ENCODE results near the gene TBC1D1. TPM values are rescaled to one million over a fixed set of nuclear protein-coding genes. Genes with fewer than 3 reads are reported as not detected.

The TBC1D1 gene
- total RNA-seq, 4 donors from 2014 or later, result 206 to 258 (median 221) TPM

DNA sequence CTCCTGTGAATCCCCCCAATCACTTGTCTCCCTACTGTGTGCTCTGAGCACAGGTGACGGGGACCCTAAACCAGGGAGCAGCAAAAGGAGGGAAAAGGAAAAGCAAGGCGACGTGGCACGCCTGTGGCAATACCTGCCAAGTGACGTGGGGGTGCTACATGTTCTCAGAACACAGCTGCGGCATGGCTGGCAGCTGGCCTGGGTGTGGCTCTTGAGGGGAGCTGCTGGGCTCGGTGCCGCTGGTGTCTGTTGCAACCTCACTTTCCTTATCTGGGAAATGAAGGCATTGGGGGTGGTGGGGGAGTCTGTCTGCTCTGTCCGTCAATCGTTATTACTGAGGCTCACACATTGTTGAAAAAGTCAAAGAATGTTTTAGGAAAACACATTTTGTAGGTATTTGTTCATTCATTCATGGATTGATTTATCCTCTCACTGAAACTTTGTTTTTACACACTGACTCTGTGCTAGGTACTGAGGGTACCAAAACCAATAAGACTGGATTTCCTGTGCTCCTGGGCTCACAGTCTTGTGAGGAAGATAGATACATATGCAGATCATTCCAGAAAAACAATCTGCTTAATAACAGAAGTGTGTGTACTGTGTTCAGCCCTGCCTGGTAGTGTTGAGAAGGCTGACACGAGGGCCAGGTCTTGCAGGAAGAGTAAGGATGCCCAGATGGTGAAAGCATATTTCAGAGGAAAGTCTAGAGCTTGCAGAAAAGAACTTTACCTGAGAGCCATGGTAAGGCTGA is 286.9 kb downstream of the TBC1D1 start:
- peaks cover 10 to 16% (median 12%) of the 10 kb centered on the region in 4 donors for H3K4me1 ChIP-seq
- no peak for DNase-seq (ENCODE audit: extremely low spot score)
- TF ChIP-seq POLR2AphosphoS5 (IDR thresholded peaks at IDR 0.05), result peak; percentile 11 to 18
- TF ChIP-seq EP300 (IDR thresholded peaks at IDR 0.05), result no peak
- no peak for TF ChIP-seq POLR2A (IDR thresholded peaks at IDR 0.05; ENCODE audit: low read depth)
- no peak overlapping the region for H3K4me3 ChIP-seq
- no peaks in the 10 kb centered on the region for H3K9me3 ChIP-seq
- H3K36me3 ChIP-seq, result no peaks in the 10 kb centered on the region
- intact Hi-C loops (cut with DNase I), result loop anchor here (2.0 to 5.0 kb wide), 2 partner anchors 111 to 141 kb away; no protein-coding TSS in a partner anchor
- 74% methylated on average over 11 of the region's 11 CpGs for WGBS
- no peaks in the 10 kb centered on the region for H3K27me3 ChIP-seq
- H3K27ac ChIP-seq (replicated peaks in 1 of 4), result peak overlapping the region in 3 of 4 donors; percentile 6 to 43 (median 19)

- no peaks in the 10 kb centered on the region for H3K9me3 ChIP-seq
- H3K27me3 ChIP-seq, result no peaks in the 10 kb centered on the region
- H3K36me3 ChIP-seq, result no peaks in the 10 kb centered on the region
- intact Hi-C loops (cut with DNase I), result loop anchor here (2.0 to 5.0 kb wide), 2 partner anchors 111 to 140 kb away; no protein-coding TSS in a partner anchor
- H3K27ac ChIP-seq (replicated peaks in 1 of 4), result no peak overlapping the region
- peaks cover 10 to 16% (median 12%) of the 10 kb centered on the region in 4 donors for H3K4me1 ChIP-seq
- no peak overlapping the region for H3K4me3 ChIP-seq
- no peak for DNase-seq (ENCODE audit: extremely low spot score)
- 61% methylated on average over 8 of the region's 8 CpGs for WGBS
- TF ChIP-seq EP300 (IDR thresholded peaks at IDR 0.05), result no peak
- no peak for TF ChIP-seq POLR2AphosphoS5 (IDR thresholded peaks at IDR 0.05)
- no peak for TF ChIP-seq CTCF (IDR thresholded peaks at IDR 0.05)
- TF ChIP-seq POLR2A (IDR thresholded peaks at IDR 0.05; ENCODE audit: low read depth), result no peak
Measured at GRCh38 chr4:38178392-38178995, 287.6 kb downstream of the TBC1D1 start.

GRCh38 chr4:38179690-38180377 is 288.9 kb downstream of the TBC1D1 start:
- H3K9me3 ChIP-seq, result no peaks in the 10 kb centered on the region
- peak; percentile 94 for DNase-seq (ENCODE audit: extremely low spot score)
- H3K4me1 ChIP-seq, result peaks cover 10 to 16% (median 12%) of the 10 kb centered on the region in 4 donors
- no peaks in the 10 kb centered on the region for H3K27me3 ChIP-seq
- intact Hi-C loops (cut with DNase I), result loop anchor here (1.0 to 5.0 kb wide), 4 partner anchors 113 to 552 kb away; no protein-coding TSS in a partner anchor
- H3K36me3 ChIP-seq, result no peaks in the 10 kb centered on the region
- H3K4me3 ChIP-seq, result no peak overlapping the region
- 43% methylated on average over 5 of the region's 6 CpGs for WGBS
- H3K27ac ChIP-seq (replicated peaks in 1 of 4), result peak overlapping the region in 3 of 4 donors; percentile 55 to 57 (median 56)
- TF ChIP-seq EP300 (IDR thresholded peaks at IDR 0.05), result no peak
- peak; percentile 86 to 94 (median 93) for TF ChIP-seq CTCF (IDR thresholded peaks at IDR 0.05)
- peak; percentile 10 for TF ChIP-seq POLR2A (IDR thresholded peaks at IDR 0.05; ENCODE audit: low read depth)
- TF ChIP-seq POLR2AphosphoS5 (IDR thresholded peaks at IDR 0.05), result peak in 1 of 2 donors; percentile 8

DNA sequence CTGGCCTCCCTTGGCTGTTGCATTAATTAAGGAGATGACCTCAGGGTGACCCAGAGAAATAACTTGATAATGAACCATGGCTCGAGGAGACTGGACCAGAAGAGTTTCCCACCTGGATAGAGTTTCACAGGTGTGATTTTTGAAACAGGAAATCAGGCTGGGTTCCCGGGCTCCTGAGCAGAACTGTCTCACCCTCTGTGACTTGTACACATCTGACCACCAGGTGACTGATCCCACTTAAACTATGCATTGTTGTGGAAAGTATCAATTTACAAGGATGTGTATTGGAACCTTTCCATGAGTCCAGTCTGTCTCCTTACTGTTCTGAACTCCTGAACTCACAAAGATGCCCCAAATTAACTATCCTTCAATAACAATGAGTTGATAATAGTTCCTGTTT is 289.6 kb downstream of the TBC1D1 start:
- H3K9me3 ChIP-seq, result no peaks in the 10 kb centered on the region
- H3K4me3 ChIP-seq, result no peak overlapping the region
- DNase-seq (ENCODE audit: extremely low spot score), result no peak
- H3K36me3 ChIP-seq, result no peaks in the 10 kb centered on the region
- H3K4me1 ChIP-seq, result peaks cover 10 to 16% (median 12%) of the 10 kb centered on the region in 4 donors
- TF ChIP-seq POLR2AphosphoS5 (IDR thresholded peaks at IDR 0.05) (no peak), EP300 (IDR thresholded peaks at IDR 0.05) (no peak), CTCF (IDR thresholded peaks at IDR 0.05) (no peak), POLR2A (IDR thresholded peaks at IDR 0.05; ENCODE audit: low read depth) (no peak)
- 85% methylated on average over 2 of the region's 2 CpGs for WGBS
- H3K27me3 ChIP-seq, result no peaks in the 10 kb centered on the region
- peak overlapping the region in 3 of 4 donors; percentile 55 to 57 (median 56) for H3K27ac ChIP-seq (replicated peaks in 1 of 4)
- intact Hi-C loops (cut with DNase I), result loop anchor here (2.0 kb wide), 1 partner anchor 494 kb away; no protein-coding TSS in a partner anchor

All from esophagus muscularis mucosa (tissue), 4 donors.